NCI-H510A treated with DMSO at 0.1 percent for 48 hours (cell line): ENCODE data around the gene IL20.
A peak's percentile ranks its signal among the peaks of the same experiment; 100 is the strongest.

Experiments
- DNase-seq: peaks from one replicate; lab custom pipeline; 2025; lab: John Stamatoyannopoulos, UW

IL20 gene

GRCh38 chr1:206880314-206880713 lies 14.9 kb downstream of the IL20 start:
- no peak for DNase-seq

GRCh38 chr1:206882555-206882954 lies 17.1 kb downstream of the IL20 start:
- DNase-seq = no peak

GRCh38 chr1:206883160-206883559 lies 17.7 kb downstream of the IL20 start:
- no peak for DNase-seq

- no peak for DNase-seq
Observed at GRCh38 chr1:206883876-206884275, 18.5 kb downstream of the IL20 start.

- DNase-seq = no peak
Observed at GRCh38 chr1:206885341-206886060, 20.1 kb downstream of the IL20 start.

GRCh38 chr1:206886831-206887230 lies 21.4 kb downstream of the IL20 start:
- DNase-seq = no peak

GRCh38 chr1:206887701-206888100 lies 22.3 kb downstream of the IL20 start:
- no peak for DNase-seq

GRCh38 chr1:206890125-206891060 lies 25.0 kb downstream of the IL20 start:
- DNase-seq = no peak

- DNase-seq = no peak
Observed at GRCh38 chr1:206891412-206891811, 26.0 kb downstream of the IL20 start.

- no peak for DNase-seq
Observed at GRCh38 chr1:206892351-206892984, 27.0 kb downstream of the IL20 start.

- no peak for DNase-seq
Observed at GRCh38 chr1:206893380-206893779, 28.0 kb downstream of the IL20 start.

- DNase-seq = peak; percentile 88
Observed at GRCh38 chr1:206895325-206895724, 29.9 kb downstream of the IL20 start.

GRCh38 chr1:206895837-206896242 lies 30.4 kb downstream of the IL20 start:
- peak; percentile 72 for DNase-seq

GRCh38 chr1:206896261-206896660 lies 30.8 kb downstream of the IL20 start:
- no peak for DNase-seq

GRCh38 chr1:206897175-206897574 lies 31.8 kb downstream of the IL20 start, which contains the start of gene IL24:
IL24 (plus strand) TSS chr1:206897443; CDS start chr1:206897833, 390 bp downstream.
- no peak for DNase-seq

- no peak for DNase-seq
Observed at GRCh38 chr1:206898089-206898914, 32.9 kb downstream of the IL20 start.

GRCh38 chr1:206898915-206899431 lies 33.5 kb downstream of the IL20 start:
- no peak for DNase-seq

GRCh38 chr1:206899717-206900116 lies 34.3 kb downstream of the IL20 start:
- DNase-seq = no peak

GRCh38 chr1:206900149-206900548 lies 34.7 kb downstream of the IL20 start:
- DNase-seq = no peak

GRCh38 chr1:206901944-206902343 lies 36.5 kb downstream of the IL20 start:
- DNase-seq = no peak

- no peak for DNase-seq
Observed at GRCh38 chr1:206902702-206903101, 37.3 kb downstream of the IL20 start.
